PC-3 (cell line): ENCODE results near the gene IL1RAPL2. TPM values are rescaled to one million over a fixed set of nuclear protein-coding genes. Genes with fewer than 3 reads are reported as not detected.
"Not testable (repeated sequence)": the region's sequence is repeated elsewhere in the genome, so short reads cannot be mapped to it uniquely, and the experiment has no call there.

ENCODE experiments used
- ATAC-seq: fragments of 200-7000 bp; cut with Tn5 transposase; 2 replicates; pipeline ENCODE4 v1.9.1; 2020; ENCODE audit warnings: mild to moderate bottlenecking, moderate library complexity
- BruUV-seq: library from RNA; stranded (reverse); fragments of 400-500 nt; replicated peaks from 2 replicates; lab custom pipeline; 2021; lab: Mats Ljungman, UMichigan
- CTCF ChIA-PET: fragments of 300-600 bp; sonication (Branson Sonifier 250); formaldehyde crosslinking; loops from one replicate; lab custom pipeline; 2022; ENCODE audit warnings: antibody characterized with exemption; lab: Charles Lee
- POLR2A ChIA-PET: fragments of 300-600 bp; sonication (Branson Sonifier 250); formaldehyde crosslinking; loops from one replicate; lab custom pipeline; 2022; ENCODE audit warnings: antibody characterized with exemption; ENCODE audit not compliant: unreplicated experiment; lab: Charles Lee
- DNase-seq: peaks from one replicate; pipeline ENCODE4 v3.0.0-alpha.2; 2015
- H2AFZ ChIP-seq: fragments of 300-600 bp; sonication (generic); 2 replicates; pipeline ENCODE4 v1.6.0; 2016; ENCODE audit warnings: antibody characterized with exemption, low read length
- H3F3A ChIP-seq: fragments of 300-600 bp; sonication (generic); one replicate; pipeline ENCODE4 v1.6.0; 2017; ENCODE audit warnings: antibody characterized with exemption, low read length, control low read depth, mild to moderate bottlenecking; ENCODE audit not compliant: unreplicated experiment
- H3K27ac ChIP-seq: fragments of 300-600 bp; sonication (generic); 2 replicates; pipeline ENCODE4 v1.5.1; 2016; ENCODE audit warnings: mild to moderate bottlenecking, low read length
- H3K27me3 ChIP-seq: fragments of 300-600 bp; sonication (generic); 2 replicates; pipeline ENCODE4 v1.6.1; 2016; ENCODE audit warnings: low read length, mixed read lengths
- H3K36me3 ChIP-seq: fragments of 300-600 bp; sonication (generic); 2 replicates; pipeline ENCODE4 v1.6.1; 2016; ENCODE audit warnings: low read depth, mixed run types, low read length, mixed read lengths
- H3K4me1 ChIP-seq: fragments of 300-600 bp; sonication (generic); 2 replicates; pipeline ENCODE4 v1.5.1; 2016; ENCODE audit warnings: low read length; ENCODE audit not compliant: insufficient read depth
- H3K4me2 ChIP-seq: fragments of 300-600 bp; sonication (generic); 2 replicates; pipeline ENCODE4 v1.6.0; 2016; ENCODE audit warnings: low read length
- H3K4me3 ChIP-seq: fragments of 300-600 bp; sonication (generic); 2 replicates; pipeline ENCODE4 v1.5.1; 2016; ENCODE audit warnings: mild to moderate bottlenecking, low read length, mixed read lengths
- H3K79me2 ChIP-seq: fragments of 300-600 bp; sonication (generic); 2 replicates; pipeline ENCODE4 v1.6.1; 2017; ENCODE audit warnings: low read length, mixed read lengths
- H3K9ac ChIP-seq: fragments of 300-600 bp; sonication (generic); 2 replicates; pipeline ENCODE4 v1.6.0; 2016; ENCODE audit warnings: mild to moderate bottlenecking, low read length
- H3K9me2 ChIP-seq: fragments of 300-600 bp; sonication (generic); replicated peaks from 2 replicates; pipeline ENCODE4 v1.6.1; 2016; ENCODE audit warnings: mixed run types, low read length, mixed read lengths
- H3K9me3 ChIP-seq: fragments of 300-600 bp; sonication (generic); 2 replicates; pipeline ENCODE4 v1.6.1; 2016; ENCODE audit warnings: low read length, mixed read lengths
- H4K20me1 ChIP-seq: fragments of 300-600 bp; sonication (generic); 2 replicates; pipeline ENCODE4 v1.6.1; 2016; ENCODE audit warnings: low read length, mixed read lengths
- EZH2 ChIP-seq: fragments of 300-600 bp; sonication (generic); IDR thresholded peaks from one replicate; pipeline ENCODE4 v1.6.1; 2017; ENCODE audit warnings: antibody characterized with exemption, mild to moderate bottlenecking, low read length; ENCODE audit not compliant: unreplicated experiment
- EZH2phosphoT487 ChIP-seq: fragments of 300-600 bp; sonication (generic); IDR thresholded peaks from 2 replicates; pipeline ENCODE4 v1.6.1; 2018; ENCODE audit warnings: mild to moderate bottlenecking, antibody characterized with exemption, low read length, borderline replicate concordance
- intact Hi-C: fragments of 100-400 bp; cut with micrococcal nuclease; formaldehyde crosslinking; loops from 2 replicates; pipeline ENCODE4 v1.9.0; 2023
- total RNA-seq: library from RNA; depleted of rRNA; stranded (reverse); fragments of >200 nt; gene quantifications from 2 replicates; pipeline ENCODE4 v1.2.3, GENCODE V29; 2014
- TF ChIP-seq, protein P1 (sequence below): fragments of 300-600 bp; sonication (generic); conservative IDR thresholded peaks from 2 replicates; pipeline ENCODE4 v1.5.1; 2017; ENCODE audit warnings: antibody characterized with exemption, low read depth, mild to moderate bottlenecking, low read length

IL1RAPL2 gene
- total RNA-seq, 1 experiment from 2014 or later, result 0.62 TPM

DNA sequence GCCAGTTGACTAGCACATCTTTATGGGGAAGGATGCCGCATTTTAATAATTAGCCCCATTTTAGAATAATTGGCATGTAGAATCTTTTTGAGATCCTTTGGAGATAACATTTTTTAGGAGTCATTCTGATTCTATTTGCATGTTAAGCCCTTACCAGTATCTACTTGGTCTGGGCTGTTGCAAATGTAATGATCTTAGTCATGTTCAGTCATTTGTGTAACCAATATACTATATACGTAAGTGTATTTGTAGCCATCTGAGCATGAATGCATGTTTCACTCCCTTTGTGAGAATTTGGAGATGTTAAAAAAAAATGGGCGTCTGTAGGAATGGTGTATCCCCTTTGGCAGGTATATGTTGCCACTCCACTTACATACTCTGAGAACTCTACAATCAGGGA, 535.4 kb downstream of the IL1RAPL2 start:
- Histone ChIP-seq H3K9me2 (no peaks in the 10 kb centered on the region), H3K4me1 (peaks cover 15% of the 10 kb centered on the region), H3K4me3 (no peak overlapping the region), H3K4me2 (no peak overlapping the region), H3K27ac (no peak overlapping the region), H3K36me3 (no peaks in the 10 kb centered on the region), H3F3A (no peaks in the 10 kb centered on the region), H3K79me2 (no peaks in the 10 kb centered on the region), H3K9ac (no peak overlapping the region), H3K27me3 (no peaks in the 10 kb centered on the region), H2AFZ (no peak overlapping the region), H4K20me1 (no peaks in the 10 kb centered on the region), H3K9me3 (no peaks in the 10 kb centered on the region)
- TF ChIP-seq, protein P1, sequence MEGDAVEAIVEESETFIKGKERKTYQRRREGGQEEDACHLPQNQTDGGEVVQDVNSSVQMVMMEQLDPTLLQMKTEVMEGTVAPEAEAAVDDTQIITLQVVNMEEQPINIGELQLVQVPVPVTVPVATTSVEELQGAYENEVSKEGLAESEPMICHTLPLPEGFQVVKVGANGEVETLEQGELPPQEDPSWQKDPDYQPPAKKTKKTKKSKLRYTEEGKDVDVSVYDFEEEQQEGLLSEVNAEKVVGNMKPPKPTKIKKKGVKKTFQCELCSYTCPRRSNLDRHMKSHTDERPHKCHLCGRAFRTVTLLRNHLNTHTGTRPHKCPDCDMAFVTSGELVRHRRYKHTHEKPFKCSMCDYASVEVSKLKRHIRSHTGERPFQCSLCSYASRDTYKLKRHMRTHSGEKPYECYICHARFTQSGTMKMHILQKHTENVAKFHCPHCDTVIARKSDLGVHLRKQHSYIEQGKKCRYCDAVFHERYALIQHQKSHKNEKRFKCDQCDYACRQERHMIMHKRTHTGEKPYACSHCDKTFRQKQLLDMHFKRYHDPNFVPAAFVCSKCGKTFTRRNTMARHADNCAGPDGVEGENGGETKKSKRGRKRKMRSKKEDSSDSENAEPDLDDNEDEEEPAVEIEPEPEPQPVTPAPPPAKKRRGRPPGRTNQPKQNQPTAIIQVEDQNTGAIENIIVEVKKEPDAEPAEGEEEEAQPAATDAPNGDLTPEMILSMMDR, result no peak
- no peak for TF ChIP-seq EZH2
- TF ChIP-seq EZH2phosphoT487, result no peak
- ChIA-PET CTCF (no interaction called here), POLR2A (no interaction called here)
- BruUV-seq, result no TSS peak
- DNase-seq (no peak), ATAC-seq (no peak)
- intact Hi-C loops, result no loop called here

DNA sequence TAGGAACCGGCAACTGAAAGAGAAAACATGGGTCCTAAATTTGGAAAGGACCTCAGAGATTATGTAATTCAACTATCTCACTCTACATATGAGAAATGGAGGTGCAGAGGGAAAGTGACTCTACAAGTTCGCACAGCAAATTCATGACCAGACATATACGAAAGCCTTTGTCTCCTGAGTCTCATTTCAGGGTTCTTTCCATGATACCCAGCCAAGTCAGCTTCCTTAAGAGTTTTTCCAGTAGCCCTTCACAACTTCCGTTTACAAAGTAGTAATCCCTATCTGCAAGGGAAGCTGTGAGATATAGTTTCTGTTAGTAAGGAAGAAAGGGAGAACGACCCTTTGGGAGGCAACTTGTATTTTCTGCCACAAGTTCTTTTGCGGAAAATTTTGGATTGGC, 543.9 kb downstream of the IL1RAPL2 start:
- H3K9me3 ChIP-seq, result no peaks in the 10 kb centered on the region
- CTCF ChIA-PET, result no interaction called here
- ATAC-seq (no peak), DNase-seq (no peak)
- intact Hi-C loops, result no loop called here
- no peak overlapping the region for H3K9ac ChIP-seq
- no peaks in the 10 kb centered on the region for H3K9me2 ChIP-seq
- TF ChIP-seq EZH2 (no peak), EZH2phosphoT487 (no peak)
- TF ChIP-seq, protein P1, result no peak
- H3F3A ChIP-seq, result no peaks in the 10 kb centered on the region
- H3K4me1 ChIP-seq, result no peaks in the 10 kb centered on the region
- POLR2A ChIA-PET, result no interaction called here
- H3K36me3 ChIP-seq, result no peaks in the 10 kb centered on the region
- H4K20me1 ChIP-seq, result no peaks in the 10 kb centered on the region
- no peak overlapping the region for H2AFZ ChIP-seq
- no peak overlapping the region for H3K27ac ChIP-seq
- BruUV-seq, result no TSS peak
- no peaks in the 10 kb centered on the region for H3K79me2 ChIP-seq
- no peaks in the 10 kb centered on the region for H3K27me3 ChIP-seq
- H3K4me2 ChIP-seq, result no peak overlapping the region
- no peak overlapping the region for H3K4me3 ChIP-seq

DNA sequence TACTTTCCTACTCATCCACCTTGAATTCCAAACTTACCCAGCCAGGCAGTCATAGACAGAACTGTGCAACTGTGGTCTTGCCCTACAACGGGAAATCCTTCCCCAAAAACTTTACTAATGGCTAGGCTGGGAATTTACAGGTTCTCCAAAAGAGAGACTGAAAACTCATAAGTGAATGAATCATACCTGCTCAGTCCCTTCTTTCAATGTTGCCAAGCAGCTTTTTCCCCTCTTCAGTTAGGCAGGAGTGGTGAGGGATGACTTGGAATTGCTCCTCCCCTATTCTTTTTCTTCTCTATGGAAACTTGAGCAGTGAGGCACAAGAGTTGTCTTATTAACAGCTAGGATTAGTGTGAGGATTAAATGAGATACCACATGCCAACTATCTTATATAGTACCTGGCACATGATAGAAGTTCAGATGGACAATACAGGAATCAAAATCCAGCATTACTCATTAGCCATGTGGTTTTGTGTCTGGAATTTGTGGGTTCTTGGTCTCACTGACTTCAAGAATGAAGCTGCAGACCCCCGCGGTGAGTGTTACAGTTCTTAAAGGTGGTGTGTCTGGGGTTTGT, 548.6 kb downstream of the IL1RAPL2 start:
- DNase-seq (peak; percentile 41), ATAC-seq (no peak)
- no peaks in the 10 kb centered on the region for H3K36me3 ChIP-seq
- no peak overlapping the region for H3K4me2 ChIP-seq
- no peak overlapping the region for H2AFZ ChIP-seq
- H3K79me2 ChIP-seq, result no peaks in the 10 kb centered on the region
- ChIA-PET POLR2A (no interaction called here), CTCF (no interaction called here)
- H3K4me3 ChIP-seq, result no peak overlapping the region
- H3K27ac ChIP-seq, result no peak overlapping the region
- H3F3A ChIP-seq, result no peaks in the 10 kb centered on the region
- TF ChIP-seq EZH2phosphoT487, result no peak
- TF ChIP-seq, protein P1, result no peak
- no peak for TF ChIP-seq EZH2
- no peaks in the 10 kb centered on the region for H4K20me1 ChIP-seq
- BruUV-seq, result no TSS peak
- no peaks in the 10 kb centered on the region for H3K4me1 ChIP-seq
- no peaks in the 10 kb centered on the region for H3K9me2 ChIP-seq
- intact Hi-C loops, result no loop called here
- H3K9ac ChIP-seq, result no peak overlapping the region
- no peaks in the 10 kb centered on the region for H3K27me3 ChIP-seq
- no peaks in the 10 kb centered on the region for H3K9me3 ChIP-seq

DNA sequence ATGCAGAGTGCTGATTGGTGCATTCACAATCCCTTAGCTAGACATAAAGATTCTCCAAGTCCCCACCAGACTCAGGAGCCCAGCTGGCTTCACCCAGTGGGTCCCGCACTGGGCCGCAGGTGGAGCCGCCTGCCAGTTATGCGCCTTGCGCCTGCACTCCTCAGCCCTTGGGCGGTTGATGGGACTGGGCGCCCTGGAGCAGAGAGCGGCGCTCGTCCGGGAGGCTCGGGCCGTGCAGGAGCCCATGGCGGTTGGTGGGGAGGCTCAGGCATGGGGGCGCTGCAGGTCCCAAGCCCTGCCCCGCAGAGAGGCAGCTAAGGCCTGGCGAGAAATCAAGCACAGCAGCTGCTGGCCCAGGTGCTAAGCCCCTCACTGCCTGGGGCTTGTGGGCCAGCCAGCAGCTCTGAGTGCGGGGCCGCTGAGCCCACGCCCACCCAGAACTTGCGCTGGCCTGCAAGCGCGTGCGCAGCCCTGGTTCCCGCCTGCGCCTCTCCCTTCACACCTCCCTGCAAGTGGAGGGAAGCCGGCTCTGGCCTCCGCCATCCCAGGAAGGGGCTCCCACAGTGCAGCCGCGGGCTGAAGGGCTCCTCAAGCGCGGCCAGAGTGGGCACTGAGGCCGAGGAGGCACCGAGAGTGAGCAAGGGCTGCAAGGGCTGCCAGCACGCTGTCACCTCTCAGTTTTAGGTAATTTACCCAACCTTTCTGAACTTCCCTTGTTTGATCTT, 549.8 kb downstream of the IL1RAPL2 start:
- H2AFZ ChIP-seq, H3K9me2 ChIP-seq, H3K4me1 ChIP-seq, CTCF ChIA-PET, H4K20me1 ChIP-seq, H3K9ac ChIP-seq, H3K79me2 ChIP-seq, H3K4me2 ChIP-seq, DNase-seq, POLR2A ChIA-PET, H3K9me3 ChIP-seq, intact Hi-C loops, BruUV-seq, H3K27me3 ChIP-seq, H3F3A ChIP-seq, H3K4me3 ChIP-seq, H3K36me3 ChIP-seq, H3K27ac ChIP-seq, ATAC-seq: not testable (repeated sequence)
